OCI-LY1 (cell line): ENCODE results near the gene CHAF1A.

ENCODE experiments used
- H2AFZ ChIP-seq: fragments of 200-600 bp; sonication (generic), shearing (Covaris generic); 2 replicates; pipeline ENCODE4 v1.6.0; 2014; ENCODE audit warnings: antibody characterized with exemption, mild to moderate bottlenecking, low read length
- H3F3A ChIP-seq: fragments of 200-600 bp; sonication (generic), shearing (Covaris generic); 2 replicates; pipeline ENCODE4 v1.6.0; 2014; ENCODE audit warnings: mild to moderate bottlenecking, antibody characterized with exemption, low read length, moderate library complexity; ENCODE audit not compliant: insufficient read depth
- H3K27ac ChIP-seq: fragments of 200-600 bp; sonication (generic); 2 replicates; pipeline ENCODE4 v1.5.1; 2014; ENCODE audit warnings: low read length, mixed run types, mild to moderate bottlenecking, low read depth; ENCODE audit not compliant: poor library complexity, severe bottlenecking
- H3K27me3 ChIP-seq: fragments of 200-600 bp; sonication (generic); 2 replicates; pipeline ENCODE4 v1.6.0; 2014; ENCODE audit warnings: antibody characterized with exemption, mild to moderate bottlenecking, low read length, moderate library complexity; ENCODE audit not compliant: insufficient read depth
- H3K36me3 ChIP-seq: fragments of 200-600 bp; sonication (generic); 2 replicates; pipeline ENCODE4 v1.6.1; 2014; ENCODE audit warnings: mild to moderate bottlenecking, antibody characterized with exemption, low read length, moderate library complexity, mixed read lengths; ENCODE audit not compliant: insufficient read depth
- H3K4me1 ChIP-seq: fragments of 200-600 bp; sonication (generic); 2 replicates; pipeline ENCODE4 v1.5.1; 2014; ENCODE audit warnings: mild to moderate bottlenecking, low read length, moderate library complexity; ENCODE audit not compliant: insufficient read depth, severe bottlenecking
- H3K4me2 ChIP-seq: fragments of 200-600 bp; sonication (generic), shearing (Covaris generic); 2 replicates; pipeline ENCODE4 v1.6.1; 2014; ENCODE audit warnings: low read length
- H3K4me3 ChIP-seq: fragments of 200-600 bp; sonication (generic); 2 replicates; pipeline ENCODE4 v1.5.1; 2014; ENCODE audit warnings: low read length, low read depth, mild to moderate bottlenecking, mixed read lengths; ENCODE audit not compliant: poor library complexity, severe bottlenecking
- H3K79me2 ChIP-seq: fragments of 200-600 bp; shearing (Covaris generic); 2 replicates; pipeline ENCODE4 v1.6.1; 2016; ENCODE audit warnings: mixed run types, low read length, mixed read lengths; ENCODE audit not compliant: insufficient read depth
- H3K9ac ChIP-seq: fragments of 200-600 bp; sonication (generic), shearing (Covaris generic); 2 replicates; pipeline ENCODE4 v1.6.1; 2014; ENCODE audit warnings: mild to moderate bottlenecking, low read length, mixed read lengths
- H3K9me2 ChIP-seq: fragments of 200-600 bp; sonication (generic), shearing (Covaris generic); 2 replicates; pipeline ENCODE4 v1.6.1; 2014; ENCODE audit warnings: low read depth, mild to moderate bottlenecking, low read length, mixed read lengths
- H3K9me3 ChIP-seq: fragments of 200-600 bp; shearing (Covaris generic); 2 replicates; pipeline ENCODE4 v1.6.1; 2014; ENCODE audit warnings: low read length, mixed read lengths
- H4K20me1 ChIP-seq: fragments of 200-600 bp; sonication (generic), shearing (Covaris generic); 2 replicates; pipeline ENCODE4 v1.6.0; 2016; ENCODE audit warnings: mild to moderate bottlenecking, low read length; ENCODE audit not compliant: insufficient read depth
- CTCF ChIP-seq: fragments of 200-600 bp; sonication (generic), shearing (Covaris generic); IDR thresholded peaks from 2 replicates; pipeline ENCODE4 v1.5.1; 2017; ENCODE audit warnings: mild to moderate bottlenecking, antibody characterized with exemption, low read length, moderate library complexity, mixed read lengths
- EZH2 ChIP-seq: fragments of 200-600 bp; sonication (generic), shearing (Covaris generic); IDR thresholded peaks from 2 replicates; pipeline ENCODE4 v1.8.0; 2017; ENCODE audit warnings: borderline replicate concordance, mixed run types, mild to moderate bottlenecking, antibody characterized with exemption, low read length, moderate library complexity, mixed read lengths

The CHAF1A gene

GRCh38 chr19:4401769-4402170 is 670 bp upstream of the CHAF1A start:
- peak overlapping the region; percentile 88 for H3K9ac ChIP-seq
- H3K79me2 ChIP-seq: peaks cover 62% of the 10 kb centered on the region
- peak overlapping the region; percentile 85 for H3K27ac ChIP-seq
- H2AFZ ChIP-seq: peak overlapping the region; percentile 73; the same call in 1 of the 2 replicates
- H3K27me3 ChIP-seq: no peaks in the 10 kb centered on the region
- no peaks in the 10 kb centered on the region for H3F3A ChIP-seq
- peaks cover 50% of the 10 kb centered on the region for H3K4me1 ChIP-seq
- peaks cover 44% of the 10 kb centered on the region for H3K36me3 ChIP-seq
- H4K20me1 ChIP-seq: no peaks in the 10 kb centered on the region
- peak overlapping the region; percentile 98 for H3K4me2 ChIP-seq
- H3K4me3 ChIP-seq: peak overlapping the region; percentile 69
- H3K9me3 ChIP-seq: no peaks in the 10 kb centered on the region
- no peaks in the 10 kb centered on the region for H3K9me2 ChIP-seq
- TF ChIP-seq EZH2 (no peak), CTCF (no peak)

GRCh38 chr19:4403005-4403761 is 743 bp downstream of the CHAF1A start:
- no peak for TF ChIP-seq EZH2
- no peak for TF ChIP-seq CTCF
- peaks cover 42% of the 10 kb centered on the region for H3K36me3 ChIP-seq
- H2AFZ ChIP-seq: no peak overlapping the region
- no peaks in the 10 kb centered on the region for H3F3A ChIP-seq
- no peaks in the 10 kb centered on the region for H3K27me3 ChIP-seq
- peak overlapping the region; percentile 100 for H3K4me3 ChIP-seq
- no peaks in the 10 kb centered on the region for H3K9me2 ChIP-seq
- peak overlapping the region; percentile 100 for H3K9ac ChIP-seq
- H3K79me2 ChIP-seq: peaks cover 58% of the 10 kb centered on the region
- H3K4me2 ChIP-seq: peak overlapping the region; percentile 100
- peaks cover 50% of the 10 kb centered on the region for H3K4me1 ChIP-seq
- no peaks in the 10 kb centered on the region for H3K9me3 ChIP-seq
- H4K20me1 ChIP-seq: no peaks in the 10 kb centered on the region
- peak overlapping the region; percentile 68 for H3K27ac ChIP-seq

- TF ChIP-seq CTCF (no peak), EZH2 (no peak)
- H3K4me3 ChIP-seq: no peak overlapping the region
- H3F3A ChIP-seq: no peaks in the 10 kb centered on the region
- no peaks in the 10 kb centered on the region for H3K9me2 ChIP-seq
- no peak overlapping the region for H2AFZ ChIP-seq
- H3K79me2 ChIP-seq: peaks cover 48% of the 10 kb centered on the region
- peaks cover 39% of the 10 kb centered on the region for H3K4me1 ChIP-seq
- H3K27ac ChIP-seq: no peak overlapping the region
- no peaks in the 10 kb centered on the region for H3K27me3 ChIP-seq
- no peak overlapping the region; the same call in 1 of the 2 replicates for H3K9ac ChIP-seq
- H3K9me3 ChIP-seq: no peaks in the 10 kb centered on the region
- H4K20me1 ChIP-seq: no peaks in the 10 kb centered on the region
- no peak overlapping the region for H3K4me2 ChIP-seq
- H3K36me3 ChIP-seq: peaks cover 61% of the 10 kb centered on the region
Observed at GRCh38 chr19:4405977-4406376, 3.5 kb downstream of the CHAF1A start.
